ENCODE measurements around the gene POMT1.

The POMT1 gene

GRCh38 chr9:131557855-131558548 is 55.3 kb downstream of the POMT1 start:
- no peak for DNase-seq

DNA sequence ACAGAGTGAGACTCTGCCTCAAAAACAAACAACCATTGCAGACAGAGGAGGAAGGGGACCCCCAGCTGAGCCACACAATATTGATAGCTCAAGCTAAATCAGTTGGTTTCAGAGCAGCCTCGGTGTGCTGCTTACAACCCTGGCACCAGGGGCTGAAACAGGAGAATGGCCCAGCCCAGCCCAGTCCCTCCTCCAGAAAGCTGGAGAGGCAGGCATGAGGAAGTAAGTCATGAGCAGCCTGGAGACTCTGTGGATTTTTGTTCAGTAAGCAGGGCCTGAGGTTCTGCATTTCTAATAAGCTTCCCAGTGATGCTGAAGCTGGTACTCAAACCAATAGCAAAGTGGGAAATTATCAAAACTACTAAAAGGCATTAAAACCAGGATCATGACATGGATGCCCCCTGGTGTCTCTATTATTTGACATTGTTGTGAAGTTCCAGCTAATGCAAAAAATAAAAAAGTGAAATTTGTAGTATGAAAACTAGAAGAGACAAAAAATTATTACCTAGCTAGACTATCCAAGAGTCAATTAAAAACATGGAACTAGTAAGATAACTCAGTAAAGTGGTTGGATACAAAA is 56.8 kb downstream of the POMT1 start:
- no peak for DNase-seq

DNA sequence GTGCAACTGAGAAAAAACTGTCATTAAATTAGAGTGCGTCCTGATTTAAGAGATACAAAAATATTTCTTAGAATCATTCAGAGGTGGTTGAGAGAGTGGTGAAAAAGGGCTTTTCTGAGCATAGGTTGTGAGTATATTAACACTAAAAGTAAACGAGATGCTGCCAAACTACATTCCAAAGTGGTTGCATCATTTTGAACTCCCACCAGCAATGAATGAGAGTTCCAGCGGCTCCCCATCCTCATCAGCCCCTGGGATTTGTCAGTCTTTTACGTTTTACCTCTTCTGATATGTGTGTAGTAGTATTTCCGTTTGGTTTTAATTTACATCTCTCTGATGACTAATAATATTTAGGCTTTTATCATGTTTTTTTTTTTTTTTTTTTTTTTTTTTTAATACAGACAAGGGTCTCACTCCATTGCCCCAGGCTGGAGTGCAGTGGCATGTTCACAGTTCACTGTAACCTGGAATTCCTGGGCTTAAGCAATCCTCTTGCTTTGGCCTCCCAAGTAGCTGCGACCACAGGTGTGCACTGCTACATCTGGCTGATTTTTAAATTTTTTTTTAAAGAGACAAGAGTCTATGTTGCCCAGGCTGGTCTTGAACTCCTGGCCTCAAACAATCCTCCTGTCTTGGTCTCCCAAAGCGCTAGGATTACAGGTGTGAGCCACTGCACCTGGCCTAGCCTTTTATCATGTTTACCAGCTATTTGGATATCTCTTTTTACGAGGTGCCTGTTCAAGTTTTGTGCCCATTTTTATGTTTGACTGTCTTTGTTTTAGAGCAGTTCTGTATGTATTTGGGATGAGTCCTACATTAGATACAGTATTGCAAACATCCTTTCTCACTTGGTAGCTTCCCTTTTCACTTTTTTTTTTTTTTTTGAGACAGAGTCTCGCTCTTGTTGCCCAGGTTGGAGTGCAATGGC is 59.6 kb downstream of the POMT1 start:
- DNase-seq, result no peak

DNA sequence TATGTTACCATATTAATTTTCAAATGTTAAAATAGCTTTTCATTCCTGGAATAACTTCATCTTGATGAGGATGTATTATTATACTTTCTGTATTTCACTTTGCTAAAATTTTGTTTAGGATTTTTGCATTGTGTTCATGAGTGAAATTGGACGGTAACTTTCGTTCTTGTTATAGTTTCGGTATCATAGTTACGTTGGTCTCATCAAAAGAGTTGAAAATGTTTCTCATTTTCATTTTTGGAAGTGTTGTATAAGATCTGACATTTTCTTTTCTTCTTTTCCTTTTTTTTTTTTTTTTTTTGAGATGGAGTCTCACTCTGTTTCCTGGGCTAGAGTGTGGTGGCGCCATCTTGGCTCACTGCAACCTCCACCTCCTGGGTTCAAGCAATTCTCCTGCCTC is 62.7 kb downstream of the POMT1 start:
- no peak for DNase-seq

DNA sequence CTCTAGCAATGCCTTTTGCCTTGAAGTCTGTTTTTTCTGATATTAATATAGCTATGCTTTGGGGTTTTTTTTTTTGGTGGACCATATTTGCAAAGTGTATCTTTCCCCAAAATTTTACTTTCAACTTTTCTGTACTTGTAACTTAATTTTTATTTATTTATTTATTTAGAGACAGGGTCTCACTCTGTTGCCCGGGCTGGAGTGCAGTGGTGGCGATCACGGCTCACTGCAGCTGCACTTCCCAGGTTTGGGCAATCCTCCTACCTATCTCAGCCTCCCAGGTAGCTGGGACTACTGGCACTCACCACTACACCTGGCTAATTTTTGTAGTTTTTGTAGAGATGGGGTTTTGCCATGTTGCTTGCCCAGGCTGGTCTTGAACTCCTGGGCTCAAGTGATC is 63.4 kb downstream of the POMT1 start:
- DNase-seq, result no peak

DNA sequence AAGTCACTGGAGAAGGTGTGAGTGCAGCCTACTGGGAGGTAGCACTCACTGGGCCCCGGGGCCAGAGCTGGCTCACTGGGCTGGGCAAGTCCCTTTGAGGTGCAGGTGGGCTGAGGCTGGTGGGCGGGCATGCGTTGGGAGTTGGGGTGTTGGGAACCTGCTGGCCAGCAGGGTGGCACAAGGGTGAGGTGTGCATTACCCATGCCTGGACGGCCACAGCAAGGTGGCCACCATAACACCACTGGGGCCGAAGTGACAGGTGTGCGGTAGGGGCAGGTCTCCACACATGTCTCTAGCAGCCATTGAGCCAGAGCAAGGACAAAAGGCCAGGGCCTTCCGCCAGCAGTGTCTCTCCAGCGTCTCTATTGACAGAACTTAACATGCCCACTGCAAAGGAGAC is 65.2 kb downstream of the POMT1 start:
- no peak for DNase-seq

All from CD4-positive, alpha-beta T cell treated with Interleukin-1 beta for 1 hour (primary cell).